ENCODE measurements around the gene DAP. TPM values are rescaled to one million over a fixed set of nuclear protein-coding genes. Genes with fewer than 3 reads are reported as not detected.

Gene DAP
- total and polyA plus RNA-seq, 2 donors (not counting 1 experiment from before 2014, with no cell fraction given) = 56.6 to 158 TPM

DNA sequence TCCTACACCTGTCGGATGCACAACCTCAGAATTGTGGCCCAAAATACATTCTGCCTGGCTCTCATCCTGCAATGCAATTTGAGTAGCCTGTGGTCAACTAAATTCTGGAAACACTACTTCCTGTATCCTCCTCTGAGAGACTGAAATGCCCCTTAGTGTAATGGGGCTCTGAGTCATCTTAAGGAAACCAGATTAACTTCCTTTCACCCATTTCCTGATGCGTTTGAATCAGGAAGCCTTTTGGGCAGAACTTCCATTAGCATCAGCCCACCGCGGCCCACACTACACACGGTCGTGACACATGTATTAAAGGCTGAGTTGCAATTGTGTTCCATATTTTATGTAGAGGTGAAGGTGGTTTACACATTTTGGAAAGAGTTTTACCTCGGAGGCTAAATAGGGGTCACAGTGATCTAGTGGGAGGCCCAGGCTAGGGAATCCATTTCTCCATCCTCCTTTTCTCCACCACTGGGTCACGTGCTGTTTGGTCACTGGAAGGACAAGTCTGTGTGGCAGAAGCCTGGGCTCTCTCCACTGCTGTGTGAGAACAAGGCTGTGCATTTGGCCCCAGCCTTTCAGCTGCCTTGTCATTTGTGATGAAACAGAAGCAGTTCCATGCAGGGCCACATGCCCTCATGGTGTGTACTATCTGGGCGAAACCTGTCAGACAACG lies 55.9 kb downstream of the DAP start:
- no peaks in the 10 kb centered on the region for H4K20me1 ChIP-seq (ENCODE audit: control insufficient read depth, extremely low read depth, insufficient read depth, low read length)
- H3K9me3 ChIP-seq (ENCODE audit: control insufficient read depth, insufficient read depth, low read depth, low read length) = no peaks in the 10 kb centered on the region
- peak overlapping the region; percentile 46 for H3K27ac ChIP-seq (ENCODE audit: insufficient read depth, low read length)
- DNase-seq (ENCODE audit: low read depth in 2 of 2) = peak; percentile 83 to 87
- no peaks in the 10 kb centered on the region for H3K27me3 ChIP-seq (ENCODE audit: control insufficient read depth, insufficient read depth, low read length)
- no peaks in the 10 kb centered on the region for H3K36me3 ChIP-seq (ENCODE audit: control insufficient read depth, insufficient read depth, low read length)
- no peak overlapping the region for H2AFZ ChIP-seq (ENCODE audit: low read length)
- H3K4me2 ChIP-seq (ENCODE audit: extremely low read depth, insufficient read depth, low read length) = peak overlapping the region; percentile 16
- H3K79me2 ChIP-seq (ENCODE audit: control insufficient read depth, insufficient read depth, low read length) = peaks cover 36% of the 10 kb centered on the region
- TF ChIP-seq CTCF (conservative IDR thresholded peaks at IDR 0.05 in 1 of 2, IDR thresholded peaks at IDR 0.05 in 1 of 2; ENCODE audit: low read depth in 1 of 2, low read length in 2 of 2) = no peak
- no peak for TF ChIP-seq EZH2 (IDR thresholded peaks at IDR 0.05; ENCODE audit: low read length, missing control alignments)
- H3K4me3 ChIP-seq (replicated peaks in 1 of 4; ENCODE audit: control extremely low read depth in 1 of 4, insufficient read depth in 1 of 4, low read depth in 3 of 4, low read length in 4 of 4) = no peak overlapping the region
- H3K9ac ChIP-seq (ENCODE audit: insufficient read depth, low read length) = no peak overlapping the region
- H3K4me1 ChIP-seq (ENCODE audit: control insufficient read depth, extremely low read depth, insufficient read depth, low read length) = peaks cover 29% of the 10 kb centered on the region

GRCh38 chr5:10703676-10704075 lies 57.4 kb downstream of the DAP start:
- peaks cover 29% of the 10 kb centered on the region for H3K4me1 ChIP-seq (ENCODE audit: control insufficient read depth, extremely low read depth, insufficient read depth, low read length)

More at GRCh38 chr5:10703676-10704075, 57.4 kb downstream of the DAP start:
- no peak overlapping the region for H3K27ac ChIP-seq (ENCODE audit: insufficient read depth, low read length)
- H3K27me3 ChIP-seq (ENCODE audit: control insufficient read depth, insufficient read depth, low read length) = no peaks in the 10 kb centered on the region
- H3K79me2 ChIP-seq (ENCODE audit: control insufficient read depth, insufficient read depth, low read length) = peaks cover 35% of the 10 kb centered on the region
- H3K9ac ChIP-seq (ENCODE audit: insufficient read depth, low read length) = no peak overlapping the region
- no peak overlapping the region for H3K4me3 ChIP-seq (replicated peaks in 1 of 4; ENCODE audit: control extremely low read depth in 1 of 4, insufficient read depth in 1 of 4, low read depth in 3 of 4, low read length in 4 of 4)
- no peak for DNase-seq (ENCODE audit: low read depth in 2 of 2)
- no peaks in the 10 kb centered on the region for H4K20me1 ChIP-seq (ENCODE audit: control insufficient read depth, extremely low read depth, insufficient read depth, low read length)
- no peak overlapping the region for H3K4me2 ChIP-seq (ENCODE audit: extremely low read depth, insufficient read depth, low read length)
- no peak for TF ChIP-seq EZH2 (IDR thresholded peaks at IDR 0.05; ENCODE audit: low read length, missing control alignments)
- no peak for TF ChIP-seq CTCF (conservative IDR thresholded peaks at IDR 0.05 in 1 of 2, IDR thresholded peaks at IDR 0.05 in 1 of 2; ENCODE audit: low read depth in 1 of 2, low read length in 2 of 2)
- no peak overlapping the region for H2AFZ ChIP-seq (ENCODE audit: low read length)
- H3K9me3 ChIP-seq (ENCODE audit: control insufficient read depth, insufficient read depth, low read depth, low read length) = no peaks in the 10 kb centered on the region
- no peaks in the 10 kb centered on the region for H3K36me3 ChIP-seq (ENCODE audit: control insufficient read depth, insufficient read depth, low read length)

Measured in fibroblast of lung (primary cell).